Astrocyte (in vitro differentiated cells and primary cell): ENCODE measurements around the gene JAZF1.

ENCODE experiments used
- EZH2 ChIP-seq: IDR thresholded peaks from 2 replicates; pipeline ENCODE4 v1.6.1; 2012; ENCODE audit warnings: mild to moderate bottlenecking, low read length, inconsistent platforms; ENCODE audit not compliant: insufficient read depth
- TF ChIP-seq, protein P1 (sequence below): IDR thresholded peaks from 2 replicates; pipeline ENCODE4 v1.5.1; 2011; ENCODE audit warnings: low read depth, mild to moderate bottlenecking, inconsistent platforms, low read length, moderate library complexity; ENCODE audit not compliant: insufficient read depth

- TF ChIP-seq, protein P1, sequence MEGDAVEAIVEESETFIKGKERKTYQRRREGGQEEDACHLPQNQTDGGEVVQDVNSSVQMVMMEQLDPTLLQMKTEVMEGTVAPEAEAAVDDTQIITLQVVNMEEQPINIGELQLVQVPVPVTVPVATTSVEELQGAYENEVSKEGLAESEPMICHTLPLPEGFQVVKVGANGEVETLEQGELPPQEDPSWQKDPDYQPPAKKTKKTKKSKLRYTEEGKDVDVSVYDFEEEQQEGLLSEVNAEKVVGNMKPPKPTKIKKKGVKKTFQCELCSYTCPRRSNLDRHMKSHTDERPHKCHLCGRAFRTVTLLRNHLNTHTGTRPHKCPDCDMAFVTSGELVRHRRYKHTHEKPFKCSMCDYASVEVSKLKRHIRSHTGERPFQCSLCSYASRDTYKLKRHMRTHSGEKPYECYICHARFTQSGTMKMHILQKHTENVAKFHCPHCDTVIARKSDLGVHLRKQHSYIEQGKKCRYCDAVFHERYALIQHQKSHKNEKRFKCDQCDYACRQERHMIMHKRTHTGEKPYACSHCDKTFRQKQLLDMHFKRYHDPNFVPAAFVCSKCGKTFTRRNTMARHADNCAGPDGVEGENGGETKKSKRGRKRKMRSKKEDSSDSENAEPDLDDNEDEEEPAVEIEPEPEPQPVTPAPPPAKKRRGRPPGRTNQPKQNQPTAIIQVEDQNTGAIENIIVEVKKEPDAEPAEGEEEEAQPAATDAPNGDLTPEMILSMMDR = no peak
- TF ChIP-seq EZH2 = no peak
These were observed 344.1 kb downstream of the JAZF1 start for GRCh38 chr7:27836536-27836935.
